IPS-NIHi7 (cell line): ENCODE data around the gene CEP120.
A peak's percentile ranks its signal among the peaks of the same experiment; 100 is the strongest.
"Not testable (repeated sequence)": the region's sequence is repeated elsewhere in the genome, so short reads cannot be mapped to it uniquely, and the experiment has no call there.

Source experiments
- DNase-seq: peaks from one replicate; pipeline ENCODE4 v3.0.0; 2012; ENCODE audit warnings: mixed read lengths; ENCODE audit errors: extremely low spot score

The CEP120 gene

DNA sequence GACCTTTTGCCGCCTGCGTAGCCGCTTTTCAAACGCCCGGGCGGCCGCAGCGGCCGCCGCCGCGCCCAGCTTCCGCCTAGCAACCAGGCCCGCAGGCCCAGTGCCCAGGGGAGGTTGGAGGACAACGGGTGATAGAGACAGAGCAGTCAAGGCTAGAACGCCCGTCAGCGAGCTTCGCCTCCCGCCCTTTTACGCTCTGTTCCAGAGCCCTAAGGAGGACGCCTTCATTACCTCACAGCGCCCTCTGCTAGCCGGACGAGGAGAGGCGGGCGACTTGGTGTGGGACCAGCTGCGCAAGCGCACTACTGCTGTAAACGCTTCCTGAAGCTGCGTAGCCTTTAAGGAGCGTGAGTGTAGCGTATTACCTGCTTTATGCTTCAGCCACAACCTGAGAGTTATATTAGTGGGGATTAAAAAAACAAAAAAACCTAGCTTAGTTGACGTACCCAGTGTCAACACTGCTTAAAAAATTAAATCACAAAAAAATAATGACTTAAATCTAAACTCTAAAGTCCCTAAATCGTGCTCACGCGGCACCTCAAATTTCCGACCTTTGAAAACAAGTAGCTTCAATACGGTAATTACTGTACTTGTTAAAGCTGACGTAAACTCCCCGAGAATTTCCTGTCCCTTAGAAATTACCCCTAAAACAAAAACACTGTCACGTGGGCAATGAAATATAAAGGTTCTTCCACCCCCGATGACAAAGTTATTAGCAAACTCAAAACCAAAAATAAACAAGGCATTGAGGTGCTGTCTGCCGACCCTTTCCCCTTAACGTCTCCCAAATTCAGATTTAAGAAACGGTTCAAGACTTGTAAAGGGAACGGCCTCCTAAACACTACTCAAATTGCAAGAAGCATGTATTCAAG lies at the start of gene CEP120:
CEP120 (minus strand) TSS at position 126 of the 872 bp plus-strand sequence. CDS start 405 bp downstream, outside the sequence.
- peak; percentile 97 for DNase-seq

DNA sequence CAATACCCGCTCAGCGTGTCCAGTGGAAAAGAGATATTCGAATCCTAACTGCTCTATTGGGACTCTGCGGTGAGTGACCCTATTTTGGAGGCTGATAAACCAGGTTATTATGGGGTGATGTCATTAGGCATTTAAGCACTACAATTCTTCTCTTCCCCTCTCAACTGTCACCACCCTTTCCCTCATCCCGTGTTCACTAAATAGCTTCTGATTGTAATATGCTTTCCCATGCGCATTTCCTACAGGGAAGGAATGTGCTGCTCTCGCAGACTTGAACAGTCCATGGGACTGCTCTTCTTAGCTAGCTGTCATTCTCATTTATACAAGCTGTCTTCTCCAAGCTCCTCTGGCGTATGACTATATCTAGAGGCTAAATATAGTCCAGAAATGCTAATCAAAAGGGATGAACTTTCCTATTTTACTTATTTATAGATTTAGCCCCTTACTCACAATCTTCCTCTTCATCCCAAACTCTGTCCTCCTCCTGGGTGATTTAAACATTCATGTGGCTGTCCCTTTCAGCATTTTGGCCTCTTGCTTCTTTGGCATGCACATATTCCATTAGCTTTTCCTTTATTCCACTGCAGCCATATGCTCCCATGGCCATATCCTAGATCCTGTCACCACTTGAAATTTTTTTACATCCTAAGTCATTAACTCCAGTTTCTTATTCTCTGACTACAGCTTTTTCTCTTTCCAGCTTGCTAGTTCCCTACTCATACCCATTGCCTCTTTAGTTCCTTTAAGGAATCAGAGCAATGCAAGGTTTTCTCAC lies 49.1 kb upstream of the CEP120 start:
- DNase-seq = no peak

DNA sequence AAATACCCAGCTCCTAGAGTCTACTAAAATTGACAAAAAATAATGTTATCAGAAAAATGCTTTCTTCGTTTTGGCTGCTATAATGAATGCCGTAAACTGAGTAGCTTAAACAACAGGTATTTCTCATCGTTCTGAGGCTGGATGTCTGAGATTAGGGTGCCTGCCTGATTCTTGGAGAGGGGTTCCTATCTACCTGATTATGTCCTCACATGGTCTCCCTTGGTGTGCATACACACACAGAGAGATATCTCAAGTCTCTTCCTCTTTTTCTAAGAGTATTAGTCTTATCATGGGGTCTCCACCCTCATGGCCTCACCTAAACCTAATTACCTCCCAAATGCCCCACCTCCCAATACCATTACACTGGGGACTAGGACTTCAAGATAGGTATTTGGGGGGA lies 48.2 kb upstream of the CEP120 start:
- DNase-seq = no peak

DNA sequence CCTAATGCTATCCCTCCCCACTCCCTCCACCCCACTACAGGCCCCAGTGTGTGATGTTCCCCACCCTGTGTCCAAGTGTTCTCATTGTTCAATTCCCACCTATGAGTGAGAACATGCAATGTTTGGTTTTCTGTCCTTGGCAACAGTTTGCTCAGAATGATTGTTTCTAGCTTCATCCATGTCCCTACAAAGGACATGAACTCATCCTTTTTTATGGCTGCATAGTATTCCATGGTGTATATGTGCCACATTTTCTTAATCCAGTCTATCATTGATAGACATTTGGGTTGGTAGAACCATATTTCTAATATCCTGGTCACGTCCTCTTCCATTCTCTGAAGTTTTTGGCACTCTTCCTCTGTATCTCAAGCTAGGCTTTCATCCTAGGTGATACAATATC lies 43.6 kb upstream of the CEP120 start:
- not testable (repeated sequence) for DNase-seq

DNA sequence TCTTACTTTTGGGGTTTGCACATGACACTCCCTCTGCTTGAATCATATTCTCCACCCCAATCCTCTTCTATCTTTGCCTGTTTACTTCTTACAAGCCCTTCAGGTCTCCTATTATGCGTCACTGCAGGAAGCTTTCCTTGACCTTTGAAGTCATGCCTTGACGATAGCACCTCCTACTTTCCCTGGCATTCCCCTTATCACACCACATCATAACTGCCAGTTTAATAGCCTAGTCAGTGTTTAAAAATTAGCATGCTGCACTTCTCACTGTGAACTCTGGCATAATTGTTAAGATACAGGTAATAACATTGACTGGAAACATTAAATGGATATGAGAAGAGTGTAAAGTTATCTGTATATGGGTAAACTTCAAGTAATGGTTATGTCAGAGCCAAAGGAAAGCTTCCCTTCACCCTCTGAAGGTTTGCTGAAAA lies 37.1 kb upstream of the CEP120 start:
- DNase-seq = peak; percentile 40

DNA sequence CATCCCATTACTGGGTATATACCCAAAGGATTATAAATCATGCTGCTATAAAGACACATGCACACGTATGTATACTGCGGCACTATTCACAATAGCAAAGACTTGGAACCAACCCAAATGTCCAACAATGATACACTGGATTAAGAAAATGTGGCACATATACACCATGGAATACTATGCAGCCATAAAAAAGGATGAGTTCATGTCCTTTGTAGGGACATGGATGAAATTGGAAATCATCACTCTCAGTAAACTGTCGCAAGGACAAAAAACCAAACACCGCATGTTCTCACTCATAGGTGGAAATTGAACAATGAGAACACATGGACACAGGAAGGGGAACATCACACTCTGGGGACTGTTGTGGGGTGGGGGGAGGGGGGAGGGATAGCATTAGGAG lies 35.8 kb upstream of the CEP120 start:
- DNase-seq = not testable (repeated sequence)

DNA sequence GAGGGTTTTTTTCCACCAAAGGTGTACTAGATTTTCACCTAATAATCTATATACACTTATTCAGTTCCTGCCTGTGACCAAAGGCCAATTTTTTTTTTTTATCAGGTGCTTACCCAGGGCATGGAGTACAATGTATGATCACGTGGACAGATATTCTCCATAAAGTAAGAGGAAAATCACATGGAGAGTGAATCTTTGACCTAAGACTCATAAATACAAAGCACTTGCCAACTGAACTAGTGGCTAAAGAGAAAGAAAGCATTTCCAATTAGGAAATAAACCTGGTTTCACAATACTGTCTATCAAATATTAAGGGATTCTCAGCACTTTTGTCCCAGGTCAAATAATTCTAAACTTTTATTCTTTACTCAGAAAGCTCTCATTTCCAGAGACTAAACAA lies 33.0 kb upstream of the CEP120 start:
- no peak for DNase-seq

DNA sequence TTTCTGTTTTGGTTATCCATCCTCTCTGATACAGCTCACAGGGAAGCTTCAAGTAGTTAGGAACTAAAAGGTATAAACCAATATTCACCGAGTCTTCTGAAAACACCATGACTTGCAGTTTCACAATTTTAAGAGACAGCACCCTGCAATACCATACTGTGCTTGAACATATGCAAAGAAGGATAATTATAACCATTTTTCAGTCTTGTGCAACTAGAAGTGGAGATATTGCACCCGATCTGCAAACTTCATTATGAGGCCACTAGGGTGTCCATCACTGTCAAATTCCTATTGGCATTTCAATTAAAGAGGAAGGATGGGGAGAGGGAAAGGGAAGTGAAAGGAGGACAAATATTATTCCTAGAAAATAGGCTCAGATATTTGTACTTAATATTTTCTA lies 32.4 kb upstream of the CEP120 start:
- no peak for DNase-seq

DNA sequence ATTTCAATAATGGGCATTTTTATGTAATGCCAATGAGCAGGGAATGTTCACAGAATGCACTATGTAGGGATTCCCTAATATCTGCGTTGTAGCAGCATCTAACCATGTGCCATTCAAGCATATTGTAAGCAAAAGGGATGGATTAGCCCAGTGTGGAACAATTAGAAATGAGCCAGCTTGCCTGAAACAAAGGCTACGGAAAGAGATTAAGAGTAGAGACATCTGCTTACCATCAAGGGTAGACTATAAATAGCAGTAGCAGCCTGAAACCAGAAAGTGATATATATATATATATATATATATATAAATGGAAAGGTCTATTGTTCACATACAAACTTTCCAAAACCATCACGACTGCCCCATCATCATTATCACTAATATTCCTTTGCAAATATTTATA lies 31.9 kb upstream of the CEP120 start:
- DNase-seq = no peak

DNA sequence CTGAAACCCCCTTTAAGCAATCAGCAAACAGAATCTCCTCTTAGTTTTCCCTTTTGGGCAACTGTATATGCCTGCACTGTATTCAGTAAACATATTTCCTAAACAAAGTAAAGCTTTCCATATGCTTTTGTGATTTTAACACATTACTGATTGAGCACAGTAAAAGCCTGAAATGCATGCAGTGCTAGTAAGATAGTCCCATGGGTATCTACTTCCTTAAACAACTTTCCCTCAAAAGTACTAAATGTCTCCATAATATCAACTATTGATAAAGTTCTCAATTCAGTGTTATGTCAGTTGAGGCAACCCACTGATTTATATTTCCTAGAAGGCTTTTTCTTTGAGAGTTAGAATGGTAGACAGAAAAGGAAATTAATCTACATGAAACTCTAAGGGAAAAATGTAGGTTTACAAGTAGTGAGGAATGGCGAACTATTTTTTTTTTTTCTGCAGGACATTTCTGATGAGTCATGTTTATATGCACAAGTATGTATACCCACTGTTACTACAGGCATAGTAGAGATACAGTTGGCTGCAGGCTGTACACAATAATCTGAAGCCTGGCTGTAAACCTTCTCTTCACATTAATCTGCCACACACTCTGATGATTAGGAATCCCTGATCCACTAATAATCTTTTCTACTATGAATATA lies 31.2 kb upstream of the CEP120 start:
- DNase-seq = no peak

DNA sequence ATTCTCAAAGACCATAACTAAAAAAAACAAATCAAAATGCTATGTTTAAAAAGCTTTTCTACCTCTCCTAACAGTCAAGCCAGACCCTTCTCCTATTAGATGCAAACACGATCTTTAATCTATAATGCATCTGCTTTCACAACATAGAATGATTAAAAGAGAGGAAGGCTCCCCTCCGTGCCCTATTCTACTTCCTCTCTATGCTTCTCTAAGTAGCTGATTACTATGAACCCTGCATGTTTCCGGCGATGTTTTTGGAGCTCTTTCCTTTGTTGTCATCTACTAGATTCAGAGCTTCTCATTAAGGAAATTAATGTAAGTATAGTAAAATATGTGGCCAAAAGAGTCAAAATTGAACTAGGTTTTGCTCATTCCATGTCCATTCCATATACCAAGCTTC lies 29.2 kb upstream of the CEP120 start:
- no peak for DNase-seq

DNA sequence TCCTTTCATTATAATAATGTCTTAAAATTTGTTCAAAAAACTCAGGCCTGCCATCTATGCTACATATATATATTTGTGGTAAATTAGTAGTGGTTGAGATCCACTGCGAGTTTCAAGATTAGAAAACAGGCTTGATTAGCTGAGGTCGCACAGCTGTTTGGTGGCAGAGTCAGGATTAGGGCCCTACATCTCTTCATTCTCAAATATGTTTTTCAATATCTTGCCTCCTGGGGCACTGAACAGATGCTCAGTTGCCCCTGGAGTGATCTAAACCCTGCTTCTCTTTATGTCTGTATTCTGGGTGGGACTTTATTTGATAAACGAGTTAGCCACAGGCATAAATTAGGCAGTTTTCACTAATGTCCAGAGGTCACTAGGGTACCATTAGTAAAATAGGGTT lies 27.8 kb upstream of the CEP120 start:
- no peak for DNase-seq

DNA sequence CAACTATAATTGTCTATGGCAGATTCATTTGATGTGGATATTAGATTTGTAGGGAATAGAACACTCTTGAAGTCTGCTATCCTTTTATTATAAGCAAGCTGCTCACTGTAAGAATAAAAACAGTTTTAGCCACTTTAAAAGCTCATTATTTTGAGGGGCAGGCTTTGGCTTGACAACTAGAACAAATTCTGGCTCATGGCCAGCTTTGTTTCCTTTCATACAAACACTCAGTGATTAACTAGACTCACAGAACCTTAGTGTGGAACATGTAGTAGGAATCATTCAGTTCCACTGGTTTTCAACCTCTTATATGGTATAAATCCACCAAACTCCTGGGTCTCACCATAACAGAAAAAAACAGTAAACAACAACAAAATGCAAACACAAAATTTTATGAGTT lies 27.4 kb upstream of the CEP120 start:
- no peak for DNase-seq

DNA sequence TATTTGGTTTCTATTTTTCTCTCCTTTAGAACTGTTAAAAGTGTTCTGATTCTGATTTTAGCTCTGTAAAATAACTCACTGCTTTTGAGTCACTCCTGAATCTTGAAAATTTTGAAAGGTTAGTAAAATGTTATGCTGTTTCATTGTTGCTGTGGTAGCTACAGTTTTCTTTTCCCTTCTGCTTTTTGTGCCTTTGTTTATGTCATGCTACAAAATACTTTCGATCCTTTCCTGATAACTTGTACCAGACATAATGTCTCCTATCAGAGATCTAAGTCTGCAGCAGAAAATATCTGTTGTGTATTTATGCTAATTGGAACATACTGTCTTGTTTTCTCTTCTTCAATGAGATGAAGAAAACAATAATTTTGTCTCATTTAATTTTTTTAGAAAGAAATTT lies 26.9 kb upstream of the CEP120 start:
- DNase-seq = no peak

DNA sequence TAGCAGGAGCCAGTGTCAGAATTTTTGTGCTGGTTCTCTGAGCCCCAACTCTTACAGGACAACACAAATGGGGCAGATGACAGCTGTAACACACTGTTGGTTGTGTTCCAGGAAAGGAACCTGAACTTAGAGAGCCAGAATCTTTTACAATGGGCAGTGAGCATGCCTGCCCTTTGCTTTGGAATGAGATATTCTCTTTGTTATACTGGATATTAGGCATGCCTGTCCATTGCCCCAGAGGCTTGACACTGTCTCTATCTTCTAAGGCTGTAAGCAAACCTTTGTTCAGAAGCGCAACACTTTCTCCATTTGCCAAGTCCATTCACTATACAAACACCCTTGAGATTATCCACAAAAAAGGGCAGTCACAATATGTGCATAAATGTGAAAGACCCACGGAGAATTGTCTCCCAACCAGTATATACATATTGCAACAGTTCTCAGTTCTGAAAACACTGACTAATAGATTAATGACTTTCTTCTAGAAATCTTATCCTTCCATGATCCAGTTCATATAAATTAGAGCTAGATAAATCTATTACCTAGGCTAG lies 26.3 kb upstream of the CEP120 start:
- no peak for DNase-seq

DNA sequence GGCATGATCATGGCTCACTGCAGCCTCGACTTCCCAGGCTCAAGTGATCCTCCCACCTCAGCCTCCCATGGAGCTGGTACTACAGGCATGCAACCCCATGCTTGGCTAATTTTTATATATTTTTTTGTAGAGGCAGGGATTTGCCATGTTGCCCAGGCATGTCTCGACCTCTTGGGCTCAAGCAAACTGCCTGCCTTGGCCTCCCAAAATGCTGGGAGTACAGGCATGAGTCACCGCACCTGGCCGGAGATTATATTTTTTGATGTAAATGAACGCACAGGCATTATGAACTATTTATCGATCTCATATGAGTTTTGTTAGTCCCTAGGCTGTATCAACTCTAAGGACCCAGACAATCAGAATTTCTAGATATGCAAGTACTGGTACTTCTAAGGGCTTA lies 25.5 kb upstream of the CEP120 start:
- DNase-seq = no peak

DNA sequence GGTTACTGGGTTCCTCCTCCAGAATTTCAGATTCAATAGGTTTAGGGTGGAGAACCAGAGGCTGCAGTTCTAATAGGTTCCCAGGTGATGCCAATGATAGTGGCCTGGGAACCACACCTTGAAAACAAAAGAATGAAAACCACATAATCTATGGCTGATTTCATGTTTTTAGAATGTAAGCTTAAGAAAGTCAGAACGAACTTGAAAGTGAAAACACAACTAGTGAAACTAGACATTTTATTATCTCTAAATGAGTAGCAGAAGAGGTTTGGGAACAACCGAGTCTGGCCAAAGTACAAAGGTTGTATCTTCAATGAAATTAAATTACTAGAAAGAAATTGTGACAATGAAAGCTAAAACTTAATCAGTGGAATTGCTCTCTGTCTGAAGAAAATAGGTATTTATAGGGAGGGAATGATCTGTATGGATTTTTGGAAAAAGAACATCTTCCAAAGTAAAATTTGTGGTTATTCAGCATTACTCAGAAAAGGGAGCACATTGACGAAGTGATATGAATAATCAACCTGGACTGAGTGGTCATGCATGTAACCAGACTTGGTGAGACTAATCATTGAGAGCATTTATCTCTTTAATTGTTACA lies 24.9 kb upstream of the CEP120 start:
- no peak for DNase-seq

DNA sequence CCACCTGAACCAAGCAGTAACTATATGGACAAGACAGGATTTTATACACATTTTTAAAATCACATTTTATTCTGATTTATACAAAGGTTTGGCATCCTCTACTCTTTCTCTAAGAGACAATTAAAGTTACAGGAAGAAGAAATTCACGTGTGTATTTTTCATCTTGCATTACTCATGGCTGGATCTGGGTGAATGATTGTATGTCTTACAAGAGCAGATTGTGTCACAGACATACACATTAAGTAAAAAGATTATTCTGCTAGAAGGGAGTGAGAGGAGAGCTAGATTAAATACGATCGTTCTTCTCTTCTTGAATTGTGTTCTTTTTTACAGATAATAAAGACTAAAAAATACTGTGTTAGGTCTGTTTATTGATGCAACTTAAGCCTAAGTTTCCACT lies 20.8 kb upstream of the CEP120 start:
- DNase-seq = no peak

DNA sequence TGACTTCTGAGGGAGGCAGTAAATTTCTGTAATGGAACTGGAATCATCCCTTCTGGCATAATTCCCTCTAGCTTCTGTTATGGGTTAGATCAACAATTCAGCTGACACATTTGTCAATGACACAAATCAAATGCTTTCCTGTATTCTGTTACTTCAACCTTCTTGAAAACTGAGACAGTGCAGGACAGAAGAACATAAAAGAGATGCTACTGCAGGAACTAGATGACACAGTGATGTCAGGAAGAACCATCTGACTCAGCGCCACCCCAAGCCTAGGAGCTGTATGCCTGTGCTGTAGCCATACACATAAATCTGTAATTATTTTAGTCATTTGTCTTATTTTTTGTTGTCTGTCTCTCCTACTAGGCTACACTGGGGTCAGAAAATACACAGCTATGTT lies 18.2 kb upstream of the CEP120 start:
- no peak for DNase-seq

DNA sequence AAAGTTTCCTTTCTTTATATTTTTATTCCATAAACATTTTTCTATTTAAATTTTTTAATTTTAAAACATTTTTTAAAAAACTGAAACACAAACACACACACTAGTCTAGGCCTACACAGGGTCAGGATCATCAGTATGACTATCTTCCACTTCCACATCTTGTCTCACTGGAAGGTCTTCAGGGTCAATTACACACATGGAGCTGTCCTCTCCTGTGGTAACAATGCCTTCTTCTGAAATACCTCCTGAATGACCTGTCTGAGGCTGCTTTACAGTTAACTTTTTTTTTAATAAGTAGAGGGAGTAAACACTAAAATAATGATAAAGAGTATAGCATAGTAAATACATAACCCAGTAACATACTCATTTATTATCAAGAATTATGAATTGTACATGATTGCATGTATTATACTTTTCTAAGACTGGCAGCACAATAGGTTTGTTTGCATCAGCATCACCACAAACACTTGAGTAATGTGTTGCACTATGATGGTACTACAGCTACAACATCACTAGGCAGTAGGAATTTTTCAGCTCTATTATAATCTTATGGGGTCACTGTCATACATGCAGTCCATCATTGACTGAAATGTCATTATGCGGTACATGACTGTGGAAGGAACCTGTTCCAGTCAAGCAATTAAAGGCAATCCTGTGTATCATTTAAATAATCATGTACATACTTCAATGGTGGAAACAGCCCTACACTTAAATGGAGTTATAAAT lies 17.4 kb upstream of the CEP120 start:
- DNase-seq = no peak

DNA sequence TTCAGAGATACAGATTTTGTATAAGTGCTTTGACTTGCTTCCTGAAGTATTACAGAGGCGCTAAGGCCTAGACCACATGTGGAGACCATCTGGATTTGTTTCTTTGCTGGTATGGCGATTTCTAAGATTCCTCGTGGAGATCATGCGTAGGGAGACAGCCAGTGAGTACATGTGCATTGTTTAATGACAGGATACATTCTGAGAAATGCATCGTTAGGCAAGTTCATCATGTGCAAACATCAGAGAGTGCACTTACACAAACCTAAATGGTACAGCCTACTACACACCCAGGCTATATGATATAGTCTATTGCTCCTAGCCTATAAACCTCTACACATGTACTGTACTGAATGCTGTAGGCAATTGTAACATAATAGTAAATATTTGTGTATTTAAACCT lies 16.5 kb upstream of the CEP120 start:
- DNase-seq = no peak
